Right ventricle myocardium inferior (tissue), 1 donor: ENCODE data around the gene CYREN. TPM values are rescaled to one million over a fixed set of nuclear protein-coding genes. Genes with fewer than 3 reads are reported as not detected.
"Not testable (repeated sequence)": the region's sequence is repeated elsewhere in the genome, so short reads cannot be mapped to it uniquely, and the experiment has no call there.

Source experiments
- ATAC-seq: fragments of 200-7000 bp; cut with Tn5 transposase; one replicate; pipeline ENCODE4 v1.9.1; 2020; ENCODE audit warnings: mild to moderate bottlenecking, moderate library complexity
- DNase-seq: peaks from one replicate; pipeline ENCODE4 v3.0.0; 2021; ENCODE audit errors: missing footprints
- intact Hi-C: fragments of 100-400 bp; cut with DNase I; formaldehyde crosslinking; loops from one replicate; pipeline ENCODE4 v1.11.0; 2022
- total RNA-seq: library from RNA; stranded (reverse); fragmentation: NEBNext Ultra II Directional; extraction: Animal tissue kit (Norgen Biotek cat#: 25700); gene quantifications from one replicate; pipeline ENCODE4 v1.2.1, GENCODE V29; 2021
- donor health status: DM: no; HTN: yes; CAD: no; lungs with severe emphysema.

The CYREN gene
- total RNA-seq, 1 donor from 2014 or later = 22.5 TPM

- no peak for DNase-seq
These were observed 11.6 kb upstream of the CYREN start for GRCh38 chr7:135181929-135182678.

GRCh38 chr7:135181261-135181928 is 10.9 kb upstream of the CYREN start:
- DNase-seq = no peak
- ATAC-seq = no peak
- intact Hi-C loops = no loop called here

More at GRCh38 chr7:135181929-135182678, 11.6 kb upstream of the CYREN start:
- intact Hi-C loops = no loop called here
- ATAC-seq = no peak

DNA sequence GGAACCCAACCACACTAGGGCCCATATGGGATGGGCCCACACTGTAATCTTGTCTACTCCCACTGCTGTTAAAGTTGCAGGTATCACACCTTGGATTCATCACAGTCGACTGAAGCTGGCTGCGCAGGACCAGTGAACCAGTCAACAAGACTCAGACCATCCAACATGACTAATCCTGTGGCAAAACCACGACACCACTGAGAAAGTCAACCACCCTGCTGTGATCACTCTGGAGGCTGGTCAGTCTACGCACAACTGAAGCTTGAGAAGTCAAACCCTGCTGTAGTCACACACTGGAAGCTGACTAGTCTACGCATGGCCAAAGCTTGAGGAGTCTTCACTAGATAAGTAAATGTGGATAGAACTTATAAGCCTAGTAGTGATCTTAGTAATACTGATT is 9.6 kb upstream of the CYREN start:
- intact Hi-C loops = no loop called here
- DNase-seq (no peak), ATAC-seq (no peak)

DNA sequence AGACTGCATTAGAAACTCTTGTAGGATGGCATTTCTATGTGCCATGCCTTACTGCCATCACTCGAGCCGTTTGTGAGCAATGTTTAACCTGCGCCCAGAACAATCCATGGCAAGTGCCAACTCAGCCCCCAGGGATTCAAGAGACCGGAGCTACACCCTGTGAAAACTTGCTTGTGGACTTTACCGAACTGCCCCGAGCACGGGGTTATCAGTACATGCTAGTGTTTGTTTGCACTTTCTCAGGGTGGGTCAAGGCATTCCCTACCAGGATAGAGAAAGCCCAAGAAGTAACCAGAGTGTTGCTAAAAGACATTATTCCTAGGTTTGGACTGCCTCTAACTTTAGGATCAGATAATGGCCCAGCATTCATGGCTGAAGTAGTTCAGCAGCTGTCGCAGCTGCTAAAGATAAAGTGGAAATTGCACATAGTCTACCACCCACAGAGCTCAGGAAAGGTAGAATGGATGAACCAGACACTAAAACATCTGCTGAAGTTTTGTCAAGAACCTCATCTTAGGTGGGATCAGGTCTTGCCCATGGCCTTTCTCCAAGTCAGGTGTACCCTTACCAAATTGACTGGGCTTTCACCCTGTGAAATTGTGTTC is 8.9 kb upstream of the CYREN start:
- ATAC-seq (no peak), DNase-seq (no peak)
- intact Hi-C loops = loop anchor here (10.0 kb wide), 1 partner anchor 535 kb away; the partner anchor contains the start of gene BPGM

GRCh38 chr7:135178364-135178763 is 7.9 kb upstream of the CYREN start:
- intact Hi-C loops = loop anchor here (10.0 kb wide), 1 partner anchor 534 kb away; the partner anchor contains the start of gene BPGM
- DNase-seq (no peak), ATAC-seq (no peak)

DNA sequence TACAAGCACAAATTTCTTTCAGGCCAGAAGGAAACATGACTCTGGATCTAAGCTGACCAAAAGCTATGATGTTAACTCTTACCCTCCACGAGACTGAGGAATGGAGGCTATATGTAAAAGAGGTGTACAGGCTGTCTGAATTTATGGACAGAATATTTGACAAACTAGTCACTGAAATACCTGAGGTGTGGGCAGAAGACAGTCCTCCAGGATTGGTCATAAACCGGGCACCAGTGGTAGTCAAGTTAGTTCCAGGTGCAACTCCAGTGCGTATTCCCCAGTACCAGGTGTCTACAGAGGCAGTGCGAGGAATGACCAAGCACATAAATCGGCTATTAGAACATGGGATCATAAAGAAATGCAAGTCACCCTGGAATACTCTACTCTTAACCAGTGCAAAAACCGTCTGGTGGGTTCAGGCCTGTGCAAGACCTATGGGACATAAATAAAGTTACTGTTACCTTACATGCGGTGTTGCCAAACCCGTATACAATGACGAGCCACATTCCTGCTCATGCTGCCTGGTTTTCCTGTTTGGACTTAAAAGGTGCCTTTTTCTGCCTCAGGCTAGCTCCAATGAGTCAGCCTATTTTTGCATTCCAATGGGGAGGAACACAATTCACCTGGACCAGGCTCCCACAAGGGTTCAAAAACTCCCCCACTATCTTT is 6.7 kb upstream of the CYREN start:
- no peak for DNase-seq
- no peak for ATAC-seq
- intact Hi-C loops = loop anchor here (10.0 kb wide), 1 partner anchor 532 kb away; the partner anchor contains the start of gene BPGM

- no peak for DNase-seq
- intact Hi-C loops = loop anchor here (10.0 kb wide), 1 partner anchor 531 kb away; the partner anchor contains the start of gene BPGM
- no peak for ATAC-seq
These were observed 5.4 kb upstream of the CYREN start for GRCh38 chr7:135175931-135176330.

DNA sequence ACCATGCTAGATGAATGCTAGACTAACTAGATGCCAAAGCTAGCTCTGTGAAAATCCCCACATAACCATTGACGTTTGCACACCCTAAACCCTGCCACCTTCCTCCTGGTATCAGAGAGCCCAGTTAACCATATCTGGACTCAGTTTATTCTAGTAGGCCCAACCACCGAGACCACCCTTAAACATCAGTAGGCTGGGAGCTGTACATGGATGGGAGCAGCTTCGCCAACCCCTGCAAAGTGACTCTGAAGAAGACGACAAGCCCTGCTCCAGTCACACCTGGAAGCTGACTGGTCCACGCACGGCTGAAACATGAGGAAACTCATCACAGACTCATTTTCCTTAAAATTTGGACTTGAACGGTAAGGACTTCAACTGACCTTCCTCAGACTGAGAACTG is 4.4 kb upstream of the CYREN start:
- intact Hi-C loops = loop anchor here (5.0 to 10.0 kb wide), 2 partner anchors 478 to 530 kb away; partner anchors contain the start of gene BPGM

GRCh38 chr7:135173916-135174315 is 3.4 kb upstream of the CYREN start:
- intact Hi-C loops = loop anchor here (5.0 to 10.0 kb wide), 2 partner anchors 477 to 529 kb away; partner anchors contain the start of gene BPGM
- ATAC-seq, DNase-seq: not testable (repeated sequence)

More for the DNA sequence above, 4.4 kb upstream of the CYREN start:
- ATAC-seq (no peak), DNase-seq (no peak)

GRCh38 chr7:135171581-135172291 is 1.2 kb upstream of the CYREN start:
- not testable (repeated sequence) for ATAC-seq, DNase-seq
- intact Hi-C loops = loop anchor here (5.0 to 10.0 kb wide), 2 partner anchors 474 to 527 kb away; partner anchors contain the start of gene BPGM

GRCh38 chr7:135170998-135171481 is 533 bp upstream of the CYREN start:
- ATAC-seq, DNase-seq: not testable (repeated sequence)
- intact Hi-C loops = loop anchor here (1.0 to 10.0 kb wide), 3 partner anchors 185 to 526 kb away; partner anchors contain the start of genes AGBL3 and BPGM

GRCh38 chr7:135169964-135170273 is 588 bp downstream of the CYREN start:
- no peak for DNase-seq
- intact Hi-C loops = loop anchor here (1.0 to 10.0 kb wide), 3 partner anchors 184 to 525 kb away; partner anchors contain the start of genes AGBL3 and BPGM
- ATAC-seq = no peak

DNA sequence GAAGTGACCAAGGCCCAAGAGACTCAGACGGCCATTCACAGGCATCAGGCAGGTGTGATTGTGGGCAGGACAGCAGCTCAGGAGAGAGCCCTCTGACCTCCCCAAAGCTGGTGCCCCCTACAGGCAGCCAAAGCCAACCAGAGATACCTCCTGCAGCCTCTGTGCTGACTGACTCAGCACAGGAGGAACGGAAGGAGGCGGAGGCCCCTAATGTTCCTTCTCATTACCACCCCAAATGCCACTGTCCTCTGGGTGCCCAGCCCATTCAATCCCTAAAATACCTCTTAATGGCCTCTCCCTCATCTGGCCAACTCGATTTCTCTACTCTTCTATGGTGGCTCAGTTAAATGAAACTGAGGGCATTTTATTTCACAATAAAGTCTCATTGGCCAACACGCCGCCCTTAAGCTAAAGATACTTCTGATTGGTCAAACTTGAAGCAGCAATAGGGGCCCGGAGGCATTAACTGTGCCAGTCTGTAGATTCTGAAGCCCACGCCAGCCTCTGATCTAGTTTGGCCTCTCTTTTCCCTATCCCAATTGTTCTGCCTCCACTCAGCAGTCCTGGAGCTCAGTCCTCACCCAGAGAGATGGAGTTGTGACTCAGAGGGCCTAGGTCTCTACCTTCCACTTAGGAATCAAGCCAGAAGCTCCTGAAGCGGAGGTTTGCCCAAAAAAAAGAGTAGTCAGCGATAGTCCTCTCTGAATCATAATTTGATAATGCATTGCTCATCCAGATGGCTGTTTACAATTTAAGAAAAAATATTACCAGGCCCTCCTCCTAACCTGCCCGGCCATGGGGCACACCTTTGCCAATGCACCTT is 1.2 kb downstream of the CYREN start:
- no peak for DNase-seq
- no peak for ATAC-seq
- intact Hi-C loops = no loop called here

- intact Hi-C loops = no loop called here
- DNase-seq (peak; percentile 25), ATAC-seq (no peak)
These were observed 1.9 kb downstream of the CYREN start for GRCh38 chr7:135168489-135169140.

DNA sequence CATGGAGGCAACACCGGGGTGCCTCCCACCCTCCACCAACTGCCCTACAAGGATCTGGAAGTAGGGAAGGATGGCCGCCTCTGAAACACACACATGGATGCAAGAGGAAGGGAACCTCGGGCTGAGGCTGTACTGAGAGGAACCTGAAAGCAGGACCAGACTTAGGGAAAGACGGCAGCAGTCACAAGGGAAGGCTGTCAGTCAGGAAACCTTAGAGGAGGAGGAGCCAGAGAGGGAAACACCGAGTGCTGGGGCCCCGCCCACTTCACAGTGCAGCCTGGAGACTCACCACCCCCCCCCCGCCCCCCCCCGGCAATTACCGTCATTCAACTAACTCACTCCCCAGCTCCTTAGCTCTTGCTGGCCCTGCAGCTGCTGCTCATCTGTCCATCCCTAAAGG is 2.5 kb downstream of the CYREN start:
- intact Hi-C loops = no loop called here
- peak; percentile 60 for DNase-seq
- no peak for ATAC-seq

- ATAC-seq (no peak), DNase-seq (peak; percentile 64)
- intact Hi-C loops = no loop called here
These were observed 3.1 kb downstream of the CYREN start for GRCh38 chr7:135167365-135167917.
